ENCODE measurements around the gene ANAPC4. TPM values are rescaled to one million over a fixed set of nuclear protein-coding genes. Genes with fewer than 3 reads are reported as not detected.
"Not testable (repeated sequence)": the region's sequence is repeated elsewhere in the genome, so short reads cannot be mapped to it uniquely, and the experiment has no call there.

The ANAPC4 gene
- total RNA-seq = 10 to 100 TPM; 11.8 to 20.2 (median 14.7) TPM

- intact Hi-C loops (cut with DNase I; ENCODE audit: low total_unique reads) = loop anchor here (1.0 to 5.0 kb wide), 5 partner anchors 65 to 940 kb away; partner anchors contain the start of genes PI4K2B, SEPSECS, SMIM20 and ZCCHC4
- H3K4me1 ChIP-seq = peaks cover 3 to 8% of the 10 kb centered on the region in 2 donors
- H3K4me3 ChIP-seq = peak within 1 kb of the TSS; percentile 85 to 99 (median 92)
- peak within 1 kb of the TSS; percentile 77 to 83 (median 80) for H3K27ac ChIP-seq
- peaks cover 0 to 13% of the 10 kb centered on the region in 2 donors for H3K36me3 ChIP-seq
- peak in 2 of 5 experiments; percentile 32 to 37 for TF ChIP-seq CTCF (IDR thresholded peaks at IDR 0.05 in 4 of 5, conservative IDR thresholded peaks at IDR 0.05 in 1 of 5)
- peak; percentile 38 to 56 for TF ChIP-seq POLR2A (IDR thresholded peaks at IDR 0.05)
- H3K27me3 ChIP-seq = no peaks in the 10 kb centered on the region
- H3K9me3 ChIP-seq = no peaks in the 10 kb centered on the region
- in situ Hi-C loops (cut with MboI; ENCODE audit: low sequenced_read_pairs in 4 of 4) = no loop called here
- peak; percentile 87 to 91 for DNase-seq
- ATAC-seq = peak; percentile 81 to 84
Measured at GRCh38 chr4:25376754-25377571, at the start of gene ANAPC4. ANAPC4 (plus strand) TSS chr4:25377263; CDS start chr4:25377428, 165 bp downstream.

- DNase-seq; H3K27ac ChIP-seq; H3K36me3 ChIP-seq; H3K4me1 ChIP-seq; H3K9me3 ChIP-seq; H3K27me3 ChIP-seq; H3K4me3 ChIP-seq; intact Hi-C loops (cut with DNase I; ENCODE audit: low total_unique reads); ATAC-seq: not testable (repeated sequence)
- in situ Hi-C loops (cut with MboI; ENCODE audit: low sequenced_read_pairs in 4 of 4) = loop anchor here in 1 of 4 donors (10.0 kb wide), 1 partner anchor 64 kb away; no protein-coding TSS in a partner anchor
Measured at GRCh38 chr4:25328463-25328862, 48.6 kb upstream of the ANAPC4 start.

GRCh38 chr4:25330335-25330734 is 46.7 kb upstream of the ANAPC4 start:
- DNase-seq = no peak
- no peaks in the 10 kb centered on the region for H3K9me3 ChIP-seq
- no peaks in the 10 kb centered on the region for H3K4me1 ChIP-seq
- no peak overlapping the region for H3K27ac ChIP-seq
- no peaks in the 10 kb centered on the region for H3K36me3 ChIP-seq
- no peak for ATAC-seq
- TF ChIP-seq POLR2A (IDR thresholded peaks at IDR 0.05) = no peak
- H3K27me3 ChIP-seq = no peaks in the 10 kb centered on the region
- in situ Hi-C loops (cut with MboI; ENCODE audit: low sequenced_read_pairs in 4 of 4) = no loop called here
- no peak overlapping the region for H3K4me3 ChIP-seq
- intact Hi-C loops (cut with DNase I; ENCODE audit: low total_unique reads) = no loop called here

- Histone ChIP-seq H3K4me3 (no peak overlapping the region), H3K4me1 (no peaks in the 10 kb centered on the region), H3K9me3 (no peaks in the 10 kb centered on the region), H3K36me3 (no peaks in the 10 kb centered on the region), H3K27ac (no peak overlapping the region), H3K27me3 (no peaks in the 10 kb centered on the region)
- in situ Hi-C loops (cut with MboI; ENCODE audit: low sequenced_read_pairs in 4 of 4) = no loop called here
- intact Hi-C loops (cut with DNase I; ENCODE audit: low total_unique reads) = no loop called here
- no peak for DNase-seq
- TF ChIP-seq POLR2A (IDR thresholded peaks at IDR 0.05) (no peak), CTCF (IDR thresholded peaks at IDR 0.05 in 4 of 5, conservative IDR thresholded peaks at IDR 0.05 in 1 of 5) (no peak)
- ATAC-seq = no peak
Measured at GRCh38 chr4:25330905-25331808, 45.9 kb upstream of the ANAPC4 start.

GRCh38 chr4:25343671-25344070 is 33.4 kb upstream of the ANAPC4 start:
- ATAC-seq (no peak), DNase-seq (no peak)
- Histone ChIP-seq H3K27me3 (no peaks in the 10 kb centered on the region), H3K4me3 (no peak overlapping the region), H3K9me3 (no peaks in the 10 kb centered on the region), H3K27ac (no peak overlapping the region), H3K4me1 (no peaks in the 10 kb centered on the region), H3K36me3 (no peaks in the 10 kb centered on the region)
- in situ Hi-C loops (cut with MboI; ENCODE audit: low sequenced_read_pairs in 4 of 4) = no loop called here
- intact Hi-C loops (cut with DNase I; ENCODE audit: low total_unique reads) = no loop called here
- TF ChIP-seq POLR2A (IDR thresholded peaks at IDR 0.05) (no peak), CTCF (IDR thresholded peaks at IDR 0.05 in 4 of 5, conservative IDR thresholded peaks at IDR 0.05 in 1 of 5) (no peak)

Data from gastrocnemius medialis (tissue), 4 donors.